Measurements from ENCODE around the gene SETD2. TPM values are rescaled to one million over a fixed set of nuclear protein-coding genes. Genes with fewer than 3 reads are reported as not detected.
A peak's percentile ranks its signal among the peaks of the same experiment; 100 is the strongest.

The SETD2 gene
- total and polyA plus RNA-seq, 9 of the 15 experiments (the other 6 are each of a cell fraction or from before 2014, with no cell fraction given): 8.2 to 44.0 (median 33.6) TPM

GRCh38 chr3:47210863-47211405 is 47.0 kb upstream of the SETD2 start (continued):
- TF ChIP-seq, protein P1, sequence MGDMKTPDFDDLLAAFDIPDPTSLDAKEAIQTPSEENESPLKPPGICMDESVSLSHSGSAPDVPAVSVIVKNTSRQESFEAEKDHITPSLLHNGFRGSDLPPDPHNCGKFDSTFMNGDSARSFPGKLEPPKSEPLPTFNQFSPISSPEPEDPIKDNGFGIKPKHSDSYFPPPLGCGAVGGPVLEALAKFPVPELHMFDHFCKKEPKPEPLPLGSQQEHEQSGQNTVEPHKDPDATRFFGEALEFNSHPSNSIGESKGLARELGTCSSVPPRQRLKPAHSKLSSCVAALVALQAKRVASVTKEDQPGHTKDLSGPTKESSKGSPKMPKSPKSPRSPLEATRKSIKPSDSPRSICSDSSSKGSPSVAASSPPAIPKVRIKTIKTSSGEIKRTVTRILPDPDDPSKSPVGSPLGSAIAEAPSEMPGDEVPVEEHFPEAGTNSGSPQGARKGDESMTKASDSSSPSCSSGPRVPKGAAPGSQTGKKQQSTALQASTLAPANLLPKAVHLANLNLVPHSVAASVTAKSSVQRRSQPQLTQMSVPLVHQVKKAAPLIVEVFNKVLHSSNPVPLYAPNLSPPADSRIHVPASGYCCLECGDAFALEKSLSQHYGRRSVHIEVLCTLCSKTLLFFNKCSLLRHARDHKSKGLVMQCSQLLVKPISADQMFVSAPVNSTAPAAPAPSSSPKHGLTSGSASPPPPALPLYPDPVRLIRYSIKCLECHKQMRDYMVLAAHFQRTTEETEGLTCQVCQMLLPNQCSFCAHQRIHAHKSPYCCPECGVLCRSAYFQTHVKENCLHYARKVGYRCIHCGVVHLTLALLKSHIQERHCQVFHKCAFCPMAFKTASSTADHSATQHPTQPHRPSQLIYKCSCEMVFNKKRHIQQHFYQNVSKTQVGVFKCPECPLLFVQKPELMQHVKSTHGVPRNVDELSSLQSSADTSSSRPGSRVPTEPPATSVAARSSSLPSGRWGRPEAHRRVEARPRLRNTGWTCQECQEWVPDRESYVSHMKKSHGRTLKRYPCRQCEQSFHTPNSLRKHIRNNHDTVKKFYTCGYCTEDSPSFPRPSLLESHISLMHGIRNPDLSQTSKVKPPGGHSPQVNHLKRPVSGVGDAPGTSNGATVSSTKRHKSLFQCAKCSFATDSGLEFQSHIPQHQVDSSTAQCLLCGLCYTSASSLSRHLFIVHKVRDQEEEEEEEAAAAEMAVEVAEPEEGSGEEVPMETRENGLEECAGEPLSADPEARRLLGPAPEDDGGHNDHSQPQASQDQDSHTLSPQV (IDR thresholded peaks at IDR 0.05): no peak
- TF ChIP-seq, protein P2, sequence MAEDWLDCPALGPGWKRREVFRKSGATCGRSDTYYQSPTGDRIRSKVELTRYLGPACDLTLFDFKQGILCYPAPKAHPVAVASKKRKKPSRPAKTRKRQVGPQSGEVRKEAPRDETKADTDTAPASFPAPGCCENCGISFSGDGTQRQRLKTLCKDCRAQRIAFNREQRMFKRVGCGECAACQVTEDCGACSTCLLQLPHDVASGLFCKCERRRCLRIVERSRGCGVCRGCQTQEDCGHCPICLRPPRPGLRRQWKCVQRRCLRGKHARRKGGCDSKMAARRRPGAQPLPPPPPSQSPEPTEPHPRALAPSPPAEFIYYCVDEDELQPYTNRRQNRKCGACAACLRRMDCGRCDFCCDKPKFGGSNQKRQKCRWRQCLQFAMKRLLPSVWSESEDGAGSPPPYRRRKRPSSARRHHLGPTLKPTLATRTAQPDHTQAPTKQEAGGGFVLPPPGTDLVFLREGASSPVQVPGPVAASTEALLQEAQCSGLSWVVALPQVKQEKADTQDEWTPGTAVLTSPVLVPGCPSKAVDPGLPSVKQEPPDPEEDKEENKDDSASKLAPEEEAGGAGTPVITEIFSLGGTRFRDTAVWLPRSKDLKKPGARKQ (CRISPR knock-in tag; IDR thresholded peaks at IDR 0.05): no peak
- TF ChIP-seq MXI1 (IDR thresholded peaks at IDR 0.05; ENCODE audit: low read depth, low read length) (no peak), RAD51 (IDR thresholded peaks at IDR 0.05; ENCODE audit: borderline replicate concordance, low read depth) (no peak), DMBX1 (CRISPR knock-in tag; IDR thresholded peaks at IDR 0.05; ENCODE audit: borderline replicate concordance) (peak; percentile 61; the same call in 1 of the 2 replicates), NCOA6 (IDR thresholded peaks at IDR 0.05) (no peak), GABPB2 (CRISPR knock-in tag; conservative IDR thresholded peaks at IDR 0.05) (no peak), ILK (tag; IDR thresholded peaks at IDR 0.05; ENCODE audit: borderline replicate concordance, low read depth) (no peak), ZNF239 (CRISPR knock-in tag; IDR thresholded peaks at IDR 0.05) (no peak), XRCC4 (IDR thresholded peaks at IDR 0.05; ENCODE audit: extremely low read depth, insufficient read depth, insufficient read length) (no peak), CBFA2T2 (conservative IDR thresholded peaks at IDR 0.05) (no peak), HNRNPH1 (optimal IDR thresholded peaks at IDR 0.05; ENCODE audit: low read depth, low read length) (no peak), JUND (IDR thresholded peaks at IDR 0.05; ENCODE audit: borderline replicate concordance, low read depth, low read length) (no peak), JUND (tag; IDR thresholded peaks at IDR 0.05; ENCODE audit: borderline replicate concordance, low read depth, low read length) (no peak), FOSL1 (tag; conservative IDR thresholded peaks at IDR 0.05) (no peak)
- TF ChIP-seq, protein P3, sequence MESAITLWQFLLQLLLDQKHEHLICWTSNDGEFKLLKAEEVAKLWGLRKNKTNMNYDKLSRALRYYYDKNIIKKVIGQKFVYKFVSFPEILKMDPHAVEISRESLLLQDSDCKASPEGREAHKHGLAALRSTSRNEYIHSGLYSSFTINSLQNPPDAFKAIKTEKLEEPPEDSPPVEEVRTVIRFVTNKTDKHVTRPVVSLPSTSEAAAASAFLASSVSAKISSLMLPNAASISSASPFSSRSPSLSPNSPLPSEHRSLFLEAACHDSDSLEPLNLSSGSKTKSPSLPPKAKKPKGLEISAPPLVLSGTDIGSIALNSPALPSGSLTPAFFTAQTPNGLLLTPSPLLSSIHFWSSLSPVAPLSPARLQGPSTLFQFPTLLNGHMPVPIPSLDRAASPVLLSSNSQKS (CRISPR knock-in tag; IDR thresholded peaks at IDR 0.05): no peak
- TF ChIP-seq, protein P4, sequence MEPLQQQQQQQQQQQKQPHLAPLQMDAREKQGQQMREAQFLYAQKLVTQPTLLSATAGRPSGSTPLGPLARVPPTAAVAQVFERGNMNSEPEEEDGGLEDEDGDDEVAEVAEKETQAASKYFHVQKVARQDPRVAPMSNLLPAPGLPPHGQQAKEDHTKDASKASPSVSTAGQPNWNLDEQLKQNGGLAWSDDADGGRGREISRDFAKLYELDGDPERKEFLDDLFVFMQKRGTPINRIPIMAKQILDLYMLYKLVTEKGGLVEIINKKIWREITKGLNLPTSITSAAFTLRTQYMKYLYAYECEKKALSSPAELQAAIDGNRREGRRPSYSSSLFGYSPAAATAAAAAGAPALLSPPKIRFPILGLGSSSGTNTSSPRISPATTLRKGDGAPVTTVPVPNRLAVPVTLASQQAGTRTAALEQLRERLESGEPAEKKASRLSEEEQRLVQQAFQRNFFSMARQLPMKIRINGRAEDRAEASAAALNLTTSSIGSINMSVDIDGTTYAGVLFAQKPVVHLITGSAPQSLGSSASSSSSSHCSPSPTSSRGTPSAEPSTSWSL (CRISPR knock-in tag; IDR thresholded peaks at IDR 0.05; ENCODE audit: borderline replicate concordance): no peak
- TF ChIP-seq, protein P5, sequence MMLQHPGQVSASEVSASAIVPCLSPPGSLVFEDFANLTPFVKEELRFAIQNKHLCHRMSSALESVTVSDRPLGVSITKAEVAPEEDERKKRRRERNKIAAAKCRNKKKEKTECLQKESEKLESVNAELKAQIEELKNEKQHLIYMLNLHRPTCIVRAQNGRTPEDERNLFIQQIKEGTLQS (IDR thresholded peaks at IDR 0.05): peak; percentile 47; the same call in 1 of the 2 replicates
- TF ChIP-seq, protein P5 (CRISPR knock-in tag; conservative IDR thresholded peaks at IDR 0.05): no peak
